DMS 273 (cell line): ENCODE data around the gene LRP4.
A peak's percentile ranks its signal among the peaks of the same experiment; 100 is the strongest.
"Not testable (repeated sequence)": the region's sequence is repeated elsewhere in the genome, so short reads cannot be mapped to it uniquely, and the experiment has no call there.

Experiments used
- DNase-seq: peaks from one replicate; lab custom pipeline; 2025; ENCODE audit not compliant: unreplicated experiment; lab: John Stamatoyannopoulos, UW

LRP4 gene, protein sequence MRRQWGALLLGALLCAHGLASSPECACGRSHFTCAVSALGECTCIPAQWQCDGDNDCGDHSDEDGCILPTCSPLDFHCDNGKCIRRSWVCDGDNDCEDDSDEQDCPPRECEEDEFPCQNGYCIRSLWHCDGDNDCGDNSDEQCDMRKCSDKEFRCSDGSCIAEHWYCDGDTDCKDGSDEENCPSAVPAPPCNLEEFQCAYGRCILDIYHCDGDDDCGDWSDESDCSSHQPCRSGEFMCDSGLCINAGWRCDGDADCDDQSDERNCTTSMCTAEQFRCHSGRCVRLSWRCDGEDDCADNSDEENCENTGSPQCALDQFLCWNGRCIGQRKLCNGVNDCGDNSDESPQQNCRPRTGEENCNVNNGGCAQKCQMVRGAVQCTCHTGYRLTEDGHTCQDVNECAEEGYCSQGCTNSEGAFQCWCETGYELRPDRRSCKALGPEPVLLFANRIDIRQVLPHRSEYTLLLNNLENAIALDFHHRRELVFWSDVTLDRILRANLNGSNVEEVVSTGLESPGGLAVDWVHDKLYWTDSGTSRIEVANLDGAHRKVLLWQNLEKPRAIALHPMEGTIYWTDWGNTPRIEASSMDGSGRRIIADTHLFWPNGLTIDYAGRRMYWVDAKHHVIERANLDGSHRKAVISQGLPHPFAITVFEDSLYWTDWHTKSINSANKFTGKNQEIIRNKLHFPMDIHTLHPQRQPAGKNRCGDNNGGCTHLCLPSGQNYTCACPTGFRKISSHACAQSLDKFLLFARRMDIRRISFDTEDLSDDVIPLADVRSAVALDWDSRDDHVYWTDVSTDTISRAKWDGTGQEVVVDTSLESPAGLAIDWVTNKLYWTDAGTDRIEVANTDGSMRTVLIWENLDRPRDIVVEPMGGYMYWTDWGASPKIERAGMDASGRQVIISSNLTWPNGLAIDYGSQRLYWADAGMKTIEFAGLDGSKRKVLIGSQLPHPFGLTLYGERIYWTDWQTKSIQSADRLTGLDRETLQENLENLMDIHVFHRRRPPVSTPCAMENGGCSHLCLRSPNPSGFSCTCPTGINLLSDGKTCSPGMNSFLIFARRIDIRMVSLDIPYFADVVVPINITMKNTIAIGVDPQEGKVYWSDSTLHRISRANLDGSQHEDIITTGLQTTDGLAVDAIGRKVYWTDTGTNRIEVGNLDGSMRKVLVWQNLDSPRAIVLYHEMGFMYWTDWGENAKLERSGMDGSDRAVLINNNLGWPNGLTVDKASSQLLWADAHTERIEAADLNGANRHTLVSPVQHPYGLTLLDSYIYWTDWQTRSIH (N-terminal part only)

GRCh38 chr11:46918083-46918787 is at the start of gene LRP4:
LRP4 (minus strand) TSS chr11:46918550; CDS start chr11:46918379, 171 bp downstream.
- peak; percentile 76 for DNase-seq

DNA sequence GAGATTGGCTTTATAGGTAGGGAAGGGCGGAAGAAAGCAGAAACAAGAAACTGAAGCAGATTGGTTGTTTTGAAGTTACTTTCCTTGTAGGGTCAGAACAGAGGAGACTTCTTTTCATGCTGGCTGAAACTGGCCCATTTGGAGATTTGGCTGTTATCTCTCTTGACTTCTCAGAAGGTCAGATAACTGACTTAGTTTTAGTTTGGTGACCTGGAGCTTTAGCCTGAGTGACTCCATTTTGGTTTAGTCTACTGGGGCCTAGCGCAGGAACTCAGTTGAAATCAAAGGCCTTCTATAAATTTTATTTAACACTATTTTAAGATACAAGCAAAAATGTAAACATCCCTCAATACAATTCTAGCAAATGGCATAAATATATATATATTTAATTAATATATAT is 49.6 kb upstream of the LRP4 start:
- no peak for DNase-seq

GRCh38 chr11:46966773-46967172 is 48.4 kb upstream of the LRP4 start:
- no peak for DNase-seq

DNA sequence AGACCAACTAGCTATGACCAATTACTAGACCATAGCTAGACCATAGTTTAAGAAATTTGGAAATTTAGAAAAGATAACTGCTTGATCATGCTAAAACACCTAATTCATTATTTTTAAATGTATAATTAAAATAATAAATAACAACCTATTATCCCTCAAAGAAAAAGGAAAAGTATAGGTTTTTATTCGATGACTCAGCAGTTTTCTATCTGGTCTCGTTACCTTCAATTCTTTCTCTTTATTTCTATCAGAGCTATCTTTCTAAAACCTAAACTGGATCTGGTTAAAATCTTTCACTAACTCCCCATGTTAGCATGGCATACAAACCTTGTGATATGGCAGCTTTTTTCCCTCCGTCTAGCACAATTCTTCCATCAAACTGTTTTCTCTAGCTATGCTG is 45.5 kb upstream of the LRP4 start:
- DNase-seq: no peak

DNA sequence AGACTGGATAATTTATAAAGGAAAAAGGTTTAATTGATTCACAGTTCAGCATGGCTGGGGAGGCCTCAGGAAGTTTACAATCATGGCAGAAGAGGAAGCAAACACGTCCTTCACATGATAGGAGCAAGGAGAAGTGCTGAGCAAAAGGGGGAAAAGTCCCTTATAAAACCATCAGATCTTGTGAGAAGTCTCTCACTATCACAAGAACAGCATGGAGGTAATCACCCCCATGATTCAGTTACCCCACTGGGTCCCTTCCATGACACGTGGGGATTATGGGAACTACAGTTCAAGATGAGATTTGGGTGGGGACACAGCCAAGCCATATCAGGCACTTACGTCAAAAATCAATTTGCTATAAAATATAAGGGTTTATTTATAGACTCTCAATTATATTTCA is 43.5 kb upstream of the LRP4 start:
- DNase-seq: not testable (repeated sequence)

GRCh38 chr11:46961041-46961440 is 42.7 kb upstream of the LRP4 start:
- no peak for DNase-seq

DNA sequence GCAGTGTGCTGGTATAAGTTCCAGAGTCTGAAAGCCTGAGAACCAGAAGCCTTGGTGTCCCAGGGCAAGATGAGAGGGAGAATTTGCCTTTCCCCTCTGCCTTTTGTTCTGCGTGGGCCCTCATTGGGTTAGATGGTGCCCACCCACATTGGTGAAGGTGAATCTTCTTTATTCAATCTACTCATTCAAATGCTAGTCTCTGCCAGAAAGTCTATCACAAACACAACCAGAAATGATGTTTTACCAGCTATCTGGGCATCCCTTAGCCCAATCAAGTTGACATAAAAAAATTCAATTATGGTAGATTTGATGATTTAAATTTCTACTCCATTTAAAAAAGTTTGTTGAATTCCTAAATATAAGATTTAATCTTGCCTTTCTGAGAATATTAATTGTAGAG is 40.4 kb upstream of the LRP4 start:
- DNase-seq: no peak

DNA sequence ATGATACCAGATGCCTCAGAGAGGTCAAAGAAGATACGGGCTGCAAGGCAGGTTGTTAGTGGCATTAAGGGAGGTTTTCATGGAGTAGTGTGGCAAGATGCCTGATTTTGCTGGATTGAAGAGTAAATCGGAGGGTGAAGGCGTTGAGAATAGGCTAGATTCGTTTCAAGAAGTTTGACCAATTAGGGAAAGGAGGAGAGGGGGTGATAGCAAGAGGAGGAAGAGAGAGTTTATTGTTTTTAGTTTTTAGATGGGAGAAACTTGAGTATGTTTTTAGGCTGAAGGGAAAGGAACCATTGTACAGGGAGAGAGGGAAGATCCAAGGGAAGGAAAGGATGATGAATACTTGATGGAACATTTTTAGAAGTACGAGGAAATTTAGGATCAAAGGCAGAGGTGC is 34.7 kb upstream of the LRP4 start:
- no peak for DNase-seq

GRCh38 chr11:46952553-46952952 is 34.2 kb upstream of the LRP4 start:
- no peak for DNase-seq

GRCh38 chr11:46951864-46952263 is 33.5 kb upstream of the LRP4 start:
- DNase-seq: no peak

- DNase-seq: no peak
Measured at GRCh38 chr11:46949297-46949696, 30.9 kb upstream of the LRP4 start.

DNA sequence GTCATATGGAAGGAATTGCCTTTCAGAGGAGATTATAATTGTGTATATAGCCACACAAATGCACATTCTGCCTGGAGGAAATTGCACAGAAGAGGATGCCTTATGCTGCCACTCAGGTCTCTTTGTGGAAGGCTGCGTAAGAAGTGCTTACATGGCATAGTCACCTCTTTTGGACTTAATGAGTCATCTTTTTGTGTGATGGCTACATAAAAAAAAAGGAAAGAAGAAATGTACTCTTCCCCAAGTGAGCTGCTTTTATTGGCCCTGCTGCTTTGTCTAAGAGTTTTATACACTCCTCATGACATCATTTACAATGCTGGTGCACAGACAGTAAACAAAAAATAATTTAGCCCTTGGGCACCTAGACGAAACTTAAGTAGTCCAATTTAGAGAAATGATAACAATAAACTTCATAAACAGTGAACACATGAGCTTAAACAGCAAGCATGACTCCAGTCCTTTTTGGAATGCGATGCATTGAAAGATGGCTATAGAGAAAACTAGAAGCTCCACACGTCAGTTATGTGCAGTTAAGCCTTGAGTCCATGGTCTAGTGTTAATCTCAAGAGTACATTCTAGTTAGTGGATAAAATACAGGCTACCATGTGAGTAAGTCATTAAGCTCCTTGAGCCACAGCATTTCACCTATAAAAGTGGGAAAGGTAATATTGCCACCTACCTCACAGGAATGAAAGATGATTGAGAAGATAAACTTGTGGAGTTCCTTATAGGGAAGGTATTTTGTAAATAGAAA is 30.2 kb upstream of the LRP4 start:
- no peak for DNase-seq

DNA sequence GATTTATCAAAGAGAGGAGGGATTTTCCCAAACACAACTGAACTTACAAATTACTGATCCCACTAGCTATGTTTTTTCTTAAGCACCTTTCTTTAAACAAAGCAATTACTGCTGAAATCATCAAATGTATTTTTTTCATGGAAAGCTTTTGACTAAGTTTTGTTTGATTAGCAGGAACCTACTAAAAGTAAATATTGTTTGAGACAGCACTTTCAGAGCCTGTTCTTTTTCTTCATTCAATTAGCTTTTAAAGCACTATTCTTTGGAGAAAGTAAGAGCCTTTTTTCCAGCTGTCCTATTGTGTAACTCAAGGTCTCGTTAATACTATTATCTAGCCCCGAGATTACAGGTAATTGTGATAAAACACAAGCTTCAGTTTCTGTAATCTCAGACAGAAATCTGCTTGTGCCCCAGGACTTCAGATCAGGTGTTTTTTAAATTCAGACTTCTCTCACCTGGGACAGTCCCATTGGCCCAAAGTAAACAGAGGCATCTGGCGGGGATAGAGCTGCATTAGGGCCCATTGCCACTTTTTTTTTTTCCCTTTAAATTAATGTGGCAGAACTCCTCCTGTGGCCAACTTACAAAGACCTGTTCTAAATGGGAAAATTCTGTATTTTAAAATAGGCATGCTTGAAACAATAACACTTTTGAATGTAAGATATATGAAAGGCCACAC is 29.2 kb upstream of the LRP4 start:
- no peak for DNase-seq

- DNase-seq: no peak
Measured at GRCh38 chr11:46944356-46945075, 26.2 kb upstream of the LRP4 start.

DNA sequence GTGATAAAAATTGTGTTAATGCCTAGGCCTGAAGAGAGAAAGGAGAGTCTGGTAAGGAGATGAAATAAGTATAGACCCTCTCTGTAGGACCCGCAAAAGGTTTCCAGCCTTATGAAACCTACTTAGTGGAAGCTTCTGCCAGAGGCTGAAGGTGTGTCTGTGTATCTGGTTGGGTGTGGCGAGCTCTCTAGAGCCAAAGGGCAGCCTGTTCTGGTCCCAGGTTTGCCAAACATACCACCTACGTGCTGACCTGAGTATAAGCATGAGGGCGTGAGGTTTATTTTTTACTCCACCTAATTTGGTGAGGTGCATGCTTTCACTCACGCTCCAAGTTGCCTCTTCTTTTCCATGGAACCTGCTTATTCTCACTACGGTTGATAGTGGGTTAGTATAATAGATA is 23.8 kb upstream of the LRP4 start:
- DNase-seq: no peak

GRCh38 chr11:46936138-46937110 is 18.1 kb upstream of the LRP4 start, which contains the start of gene CSTPP1:
CSTPP1 (plus strand) TSS chr11:46936761; CDS start chr11:46936806, 45 bp downstream.
- peak; percentile 96 for DNase-seq

DNA sequence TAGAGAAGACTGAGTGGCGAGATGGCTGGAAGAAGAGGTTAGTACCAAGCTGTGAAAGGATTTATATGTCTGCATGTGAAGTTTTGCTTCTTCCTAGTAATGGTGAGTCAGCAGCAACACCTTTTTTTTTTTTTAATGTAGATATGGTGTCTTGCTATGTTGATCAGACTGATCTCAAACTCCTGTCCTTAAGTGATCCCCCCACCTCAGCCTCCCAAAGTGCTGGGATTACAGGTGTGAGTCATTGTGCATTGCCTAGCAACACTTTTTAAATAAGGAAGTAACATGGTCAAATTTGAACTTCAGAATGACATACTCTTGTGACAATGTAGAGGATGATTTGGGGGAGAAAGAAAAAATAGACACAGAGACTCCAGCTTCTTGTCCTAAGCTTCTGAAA is 11.7 kb upstream of the LRP4 start:
- DNase-seq: no peak
